Kidney tubule cell (primary cell): Measurements from ENCODE around the gene NR2F1.
A peak's percentile ranks its signal among the peaks of the same experiment; 100 is the strongest.

Experiments
- DNase-seq: peaks from one replicate; pipeline ENCODE4 v3.0.0-alpha.2; 2018; ENCODE audit warnings: low spot score

NR2F1 gene

GRCh38 chr5:93591323-93591945 lies 8.4 kb downstream of the NR2F1 start:
- DNase-seq, result no peak

GRCh38 chr5:93592883-93593282 lies 9.9 kb downstream of the NR2F1 start:
- no peak for DNase-seq

GRCh38 chr5:93593476-93594131 lies 10.6 kb downstream of the NR2F1 start:
- no peak for DNase-seq

- DNase-seq, result no peak
Measured at GRCh38 chr5:93594591-93595419, 11.8 kb downstream of the NR2F1 start.

GRCh38 chr5:93595420-93596147 lies 12.6 kb downstream of the NR2F1 start:
- no peak for DNase-seq

- DNase-seq, result no peak
Measured at GRCh38 chr5:93596310-93596675, 13.3 kb downstream of the NR2F1 start.

GRCh38 chr5:93596676-93597490 lies 13.9 kb downstream of the NR2F1 start:
- no peak for DNase-seq

- no peak for DNase-seq
Measured at GRCh38 chr5:93598091-93599000, 15.3 kb downstream of the NR2F1 start.

- DNase-seq, result no peak
Measured at GRCh38 chr5:93599001-93599379, 16.0 kb downstream of the NR2F1 start.

- DNase-seq, result peak; percentile 17
Measured at GRCh38 chr5:93599399-93600120, 16.5 kb downstream of the NR2F1 start.

- DNase-seq, result peak; percentile 9
Measured at GRCh38 chr5:93600409-93601070, 17.5 kb downstream of the NR2F1 start.

GRCh38 chr5:93601071-93601801 lies 18.2 kb downstream of the NR2F1 start:
- DNase-seq, result no peak

- no peak for DNase-seq
Measured at GRCh38 chr5:93601802-93602155, 18.8 kb downstream of the NR2F1 start.

- no peak for DNase-seq
Measured at GRCh38 chr5:93602241-93603077, 19.4 kb downstream of the NR2F1 start.

- DNase-seq, result no peak
Measured at GRCh38 chr5:93603078-93603792, 20.2 kb downstream of the NR2F1 start.

GRCh38 chr5:93603793-93604643 lies 21.0 kb downstream of the NR2F1 start:
- peak; percentile 9 for DNase-seq
